PC-3 (cell line): ENCODE results near the gene WDR7. TPM values are rescaled to one million over a fixed set of nuclear protein-coding genes. Genes with fewer than 3 reads are reported as not detected.

ENCODE experiments used
- ATAC-seq: fragments of 200-7000 bp; cut with Tn5 transposase; 2 replicates; pipeline ENCODE4 v1.9.1; 2020; ENCODE audit warnings: mild to moderate bottlenecking, moderate library complexity
- BruUV-seq: library from RNA; stranded (reverse); fragments of 400-500 nt; replicated peaks from 2 replicates; lab custom pipeline; 2021; lab: Mats Ljungman, UMichigan
- CTCF ChIA-PET: fragments of 300-600 bp; sonication (Branson Sonifier 250); formaldehyde crosslinking; loops from one replicate; lab custom pipeline; 2022; ENCODE audit warnings: antibody characterized with exemption; lab: Charles Lee
- POLR2A ChIA-PET: fragments of 300-600 bp; sonication (Branson Sonifier 250); formaldehyde crosslinking; loops from one replicate; lab custom pipeline; 2022; ENCODE audit warnings: antibody characterized with exemption; ENCODE audit not compliant: unreplicated experiment; lab: Charles Lee
- DNase-seq: peaks from one replicate; pipeline ENCODE4 v3.0.0-alpha.2; 2015
- H2AFZ ChIP-seq: fragments of 300-600 bp; sonication (generic); 2 replicates; pipeline ENCODE4 v1.6.0; 2016; ENCODE audit warnings: antibody characterized with exemption, low read length
- H3F3A ChIP-seq: fragments of 300-600 bp; sonication (generic); one replicate; pipeline ENCODE4 v1.6.0; 2017; ENCODE audit warnings: antibody characterized with exemption, low read length, control low read depth, mild to moderate bottlenecking; ENCODE audit not compliant: unreplicated experiment
- H3K27ac ChIP-seq: fragments of 300-600 bp; sonication (generic); 2 replicates; pipeline ENCODE4 v1.5.1; 2016; ENCODE audit warnings: mild to moderate bottlenecking, low read length
- H3K27me3 ChIP-seq: fragments of 300-600 bp; sonication (generic); 2 replicates; pipeline ENCODE4 v1.6.1; 2016; ENCODE audit warnings: low read length, mixed read lengths
- H3K36me3 ChIP-seq: fragments of 300-600 bp; sonication (generic); 2 replicates; pipeline ENCODE4 v1.6.1; 2016; ENCODE audit warnings: low read depth, mixed run types, low read length, mixed read lengths
- H3K4me1 ChIP-seq: fragments of 300-600 bp; sonication (generic); 2 replicates; pipeline ENCODE4 v1.5.1; 2016; ENCODE audit warnings: low read length; ENCODE audit not compliant: insufficient read depth
- H3K4me2 ChIP-seq: fragments of 300-600 bp; sonication (generic); 2 replicates; pipeline ENCODE4 v1.6.0; 2016; ENCODE audit warnings: low read length
- H3K4me3 ChIP-seq: fragments of 300-600 bp; sonication (generic); 2 replicates; pipeline ENCODE4 v1.5.1; 2016; ENCODE audit warnings: mild to moderate bottlenecking, low read length, mixed read lengths
- H3K79me2 ChIP-seq: fragments of 300-600 bp; sonication (generic); 2 replicates; pipeline ENCODE4 v1.6.1; 2017; ENCODE audit warnings: low read length, mixed read lengths
- H3K9ac ChIP-seq: fragments of 300-600 bp; sonication (generic); 2 replicates; pipeline ENCODE4 v1.6.0; 2016; ENCODE audit warnings: mild to moderate bottlenecking, low read length
- H3K9me2 ChIP-seq: fragments of 300-600 bp; sonication (generic); replicated peaks from 2 replicates; pipeline ENCODE4 v1.6.1; 2016; ENCODE audit warnings: mixed run types, low read length, mixed read lengths
- H3K9me3 ChIP-seq: fragments of 300-600 bp; sonication (generic); 2 replicates; pipeline ENCODE4 v1.6.1; 2016; ENCODE audit warnings: low read length, mixed read lengths
- H4K20me1 ChIP-seq: fragments of 300-600 bp; sonication (generic); 2 replicates; pipeline ENCODE4 v1.6.1; 2016; ENCODE audit warnings: low read length, mixed read lengths
- EZH2 ChIP-seq: fragments of 300-600 bp; sonication (generic); IDR thresholded peaks from one replicate; pipeline ENCODE4 v1.6.1; 2017; ENCODE audit warnings: antibody characterized with exemption, mild to moderate bottlenecking, low read length; ENCODE audit not compliant: unreplicated experiment
- EZH2phosphoT487 ChIP-seq: fragments of 300-600 bp; sonication (generic); IDR thresholded peaks from 2 replicates; pipeline ENCODE4 v1.6.1; 2018; ENCODE audit warnings: mild to moderate bottlenecking, antibody characterized with exemption, low read length, borderline replicate concordance
- intact Hi-C: fragments of 100-400 bp; cut with micrococcal nuclease; formaldehyde crosslinking; loops from 2 replicates; pipeline ENCODE4 v1.9.0; 2023
- total RNA-seq: library from RNA; depleted of rRNA; stranded (reverse); fragments of >200 nt; gene quantifications from 2 replicates; pipeline ENCODE4 v1.2.3, GENCODE V29; 2014
- TF ChIP-seq, protein P1 (sequence below): fragments of 300-600 bp; sonication (generic); conservative IDR thresholded peaks from 2 replicates; pipeline ENCODE4 v1.5.1; 2017; ENCODE audit warnings: antibody characterized with exemption, low read depth, mild to moderate bottlenecking, low read length

The WDR7 gene
- total RNA-seq, 1 experiment from 2014 or later: 16.0 TPM

- Histone ChIP-seq H4K20me1 (no peaks in the 10 kb centered on the region), H3K4me1 (peaks cover 17% of the 10 kb centered on the region), H3F3A (no peaks in the 10 kb centered on the region), H3K27me3 (no peaks in the 10 kb centered on the region), H3K4me2 (no peak overlapping the region), H3K9ac (no peak overlapping the region), H3K27ac (no peak overlapping the region), H3K36me3 (no peaks in the 10 kb centered on the region), H2AFZ (no peak overlapping the region), H3K4me3 (no peak overlapping the region), H3K9me2 (no peaks in the 10 kb centered on the region), H3K9me3 (no peaks in the 10 kb centered on the region), H3K79me2 (no peaks in the 10 kb centered on the region)
- CTCF ChIA-PET: interaction anchor here (0.7 to 0.8 kb wide), 2 partner anchors 461 to 503 kb away, joined by 3 to 4 read pairs; no protein-coding TSS in a partner anchor
- DNase-seq (peak; percentile 87), ATAC-seq (peak; percentile 95)
- no TSS peak for BruUV-seq
- TF ChIP-seq, protein P1, sequence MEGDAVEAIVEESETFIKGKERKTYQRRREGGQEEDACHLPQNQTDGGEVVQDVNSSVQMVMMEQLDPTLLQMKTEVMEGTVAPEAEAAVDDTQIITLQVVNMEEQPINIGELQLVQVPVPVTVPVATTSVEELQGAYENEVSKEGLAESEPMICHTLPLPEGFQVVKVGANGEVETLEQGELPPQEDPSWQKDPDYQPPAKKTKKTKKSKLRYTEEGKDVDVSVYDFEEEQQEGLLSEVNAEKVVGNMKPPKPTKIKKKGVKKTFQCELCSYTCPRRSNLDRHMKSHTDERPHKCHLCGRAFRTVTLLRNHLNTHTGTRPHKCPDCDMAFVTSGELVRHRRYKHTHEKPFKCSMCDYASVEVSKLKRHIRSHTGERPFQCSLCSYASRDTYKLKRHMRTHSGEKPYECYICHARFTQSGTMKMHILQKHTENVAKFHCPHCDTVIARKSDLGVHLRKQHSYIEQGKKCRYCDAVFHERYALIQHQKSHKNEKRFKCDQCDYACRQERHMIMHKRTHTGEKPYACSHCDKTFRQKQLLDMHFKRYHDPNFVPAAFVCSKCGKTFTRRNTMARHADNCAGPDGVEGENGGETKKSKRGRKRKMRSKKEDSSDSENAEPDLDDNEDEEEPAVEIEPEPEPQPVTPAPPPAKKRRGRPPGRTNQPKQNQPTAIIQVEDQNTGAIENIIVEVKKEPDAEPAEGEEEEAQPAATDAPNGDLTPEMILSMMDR: peak; percentile 67
- TF ChIP-seq EZH2: no peak
- no peak for TF ChIP-seq EZH2phosphoT487
- POLR2A ChIA-PET: no interaction called here
- intact Hi-C loops: no loop called here
Measured at GRCh38 chr18:56709463-56709862, 58.3 kb downstream of the WDR7 start.

GRCh38 chr18:56711708-56712445 lies 60.7 kb downstream of the WDR7 start:
- CTCF ChIA-PET: no interaction called here
- Histone ChIP-seq H3K9ac (no peak overlapping the region), H2AFZ (no peak overlapping the region), H3K36me3 (no peaks in the 10 kb centered on the region), H3K79me2 (no peaks in the 10 kb centered on the region), H3K27ac (no peak overlapping the region), H3K27me3 (no peaks in the 10 kb centered on the region), H3F3A (no peaks in the 10 kb centered on the region), H3K9me3 (no peaks in the 10 kb centered on the region), H3K4me1 (peaks cover 17% of the 10 kb centered on the region), H3K4me2 (no peak overlapping the region), H3K9me2 (no peaks in the 10 kb centered on the region), H4K20me1 (no peaks in the 10 kb centered on the region), H3K4me3 (no peak overlapping the region)
- POLR2A ChIA-PET: no interaction called here
- DNase-seq (no peak), ATAC-seq (no peak)
- TF ChIP-seq EZH2phosphoT487 (no peak), EZH2 (no peak)
- TF ChIP-seq, protein P1: no peak
- intact Hi-C loops: no loop called here
- BruUV-seq: no TSS peak

- Histone ChIP-seq H3K9ac (no peak overlapping the region), H3K4me1 (peaks cover 17% of the 10 kb centered on the region), H4K20me1 (no peaks in the 10 kb centered on the region), H3K9me3 (no peaks in the 10 kb centered on the region), H3K4me2 (no peak overlapping the region), H3K4me3 (no peak overlapping the region), H3F3A (no peaks in the 10 kb centered on the region), H3K27ac (no peak overlapping the region), H3K27me3 (no peaks in the 10 kb centered on the region), H2AFZ (no peak overlapping the region), H3K79me2 (no peaks in the 10 kb centered on the region), H3K36me3 (no peaks in the 10 kb centered on the region), H3K9me2 (no peaks in the 10 kb centered on the region)
- ATAC-seq (peak; percentile 40), DNase-seq (no peak)
- TF ChIP-seq EZH2: no peak
- TF ChIP-seq, protein P1: no peak
- no peak for TF ChIP-seq EZH2phosphoT487
- ChIA-PET POLR2A (no interaction called here), CTCF (no interaction called here)
- intact Hi-C loops: no loop called here
- no TSS peak for BruUV-seq
Measured at GRCh38 chr18:56712761-56713160, 61.6 kb downstream of the WDR7 start.
